Fibroblast of gingiva (primary cell): ENCODE data around the gene EIF3I.

Source experiments
- DNase-seq: peaks from one replicate; pipeline ENCODE4 v3.0.0-alpha.2; 2011; ENCODE audit warnings: low read depth

The EIF3I gene

DNA sequence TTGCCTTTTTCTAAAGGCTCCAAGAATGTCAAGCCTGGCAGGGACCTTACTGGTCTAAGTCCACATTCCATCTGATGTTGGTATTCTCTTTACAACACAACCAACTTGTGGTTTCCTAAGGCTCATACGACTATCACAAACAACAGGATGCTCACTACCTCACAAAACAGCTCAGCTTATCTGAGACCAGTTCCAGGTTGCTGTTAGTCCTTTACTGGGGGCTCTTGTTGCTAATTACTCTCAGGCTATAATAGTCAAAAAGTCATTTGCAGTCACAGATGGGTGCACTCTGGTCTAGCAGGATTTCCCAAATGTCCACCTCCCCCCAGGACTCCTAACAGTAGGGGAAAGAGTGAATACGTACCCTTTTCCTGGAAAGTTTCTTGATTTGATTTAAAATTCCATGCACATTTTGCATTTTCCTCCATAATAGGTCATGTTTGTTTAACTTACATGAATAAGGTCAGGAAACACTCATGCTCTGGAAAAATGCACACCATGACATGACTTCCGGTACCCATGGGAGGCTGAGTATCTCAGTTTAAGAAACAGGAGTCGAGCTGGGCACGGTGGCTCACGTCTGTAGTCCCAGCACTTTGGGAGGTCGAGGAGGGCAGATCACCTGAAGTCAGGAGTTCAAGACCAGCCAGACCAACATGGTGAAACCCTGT lies 44.8 kb downstream of the EIF3I start:
- peak; percentile 58 for DNase-seq

DNA sequence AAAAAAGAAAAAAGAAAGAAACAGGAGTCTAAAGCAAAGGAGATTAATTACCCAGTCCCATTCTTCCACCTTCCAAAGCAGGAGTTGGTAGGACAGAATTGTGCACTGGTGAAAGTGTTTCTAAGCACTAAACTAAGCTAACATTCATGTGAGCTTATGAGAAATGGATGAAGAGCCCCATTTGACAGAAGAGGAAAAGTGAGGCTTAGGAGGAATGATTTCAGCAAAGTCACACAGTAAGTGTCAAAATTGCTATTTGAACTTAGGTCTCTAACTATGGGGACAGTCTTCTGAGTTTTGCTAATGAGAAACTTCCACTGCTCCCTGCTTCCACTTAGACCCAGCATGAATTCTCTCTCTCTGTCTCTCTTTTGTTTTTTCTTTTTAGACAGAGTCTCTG lies 47.5 kb downstream of the EIF3I start:
- DNase-seq: no peak

DNA sequence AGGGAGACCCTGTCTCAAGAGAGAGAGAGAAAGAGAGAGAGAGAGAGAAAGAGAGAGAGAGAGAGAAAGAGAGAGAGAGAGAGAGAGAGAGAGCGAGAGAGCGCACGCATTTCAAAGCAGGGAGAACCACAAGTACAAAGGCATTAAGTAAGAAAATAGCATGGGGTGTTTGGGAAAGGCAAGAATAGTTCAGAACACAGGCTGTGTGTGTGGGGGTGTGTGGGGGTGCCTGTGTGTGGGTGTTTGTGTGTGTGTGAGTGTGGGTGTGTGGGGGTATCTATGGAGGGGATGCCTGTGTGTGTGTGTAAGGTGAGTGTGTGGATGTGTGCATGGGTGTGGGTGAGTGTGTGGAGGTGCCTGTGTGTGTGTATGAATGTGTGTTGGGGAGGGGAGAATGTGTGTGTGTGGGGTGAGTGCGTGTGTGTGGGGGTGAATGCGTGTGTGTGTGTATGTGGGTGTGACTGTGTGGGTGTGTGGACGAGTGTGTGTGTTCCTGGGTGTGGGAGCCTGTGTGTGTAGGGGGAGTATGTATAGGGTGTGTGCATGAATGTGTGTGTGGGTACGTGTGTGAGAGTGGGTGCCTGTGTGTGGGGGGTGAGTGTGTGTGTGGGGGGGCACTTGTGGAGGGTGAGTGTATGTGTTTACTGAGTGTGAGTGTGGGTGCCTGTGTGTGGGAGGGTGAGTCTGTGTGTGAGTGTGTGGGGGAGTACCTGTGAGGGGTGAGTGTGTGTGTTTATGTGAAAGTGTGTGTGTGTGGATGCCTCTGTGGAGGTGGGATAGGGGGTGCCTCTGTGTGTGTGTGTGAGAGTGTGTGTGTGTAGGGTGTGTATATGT lies 50.6 kb downstream of the EIF3I start:
- no peak for DNase-seq

DNA sequence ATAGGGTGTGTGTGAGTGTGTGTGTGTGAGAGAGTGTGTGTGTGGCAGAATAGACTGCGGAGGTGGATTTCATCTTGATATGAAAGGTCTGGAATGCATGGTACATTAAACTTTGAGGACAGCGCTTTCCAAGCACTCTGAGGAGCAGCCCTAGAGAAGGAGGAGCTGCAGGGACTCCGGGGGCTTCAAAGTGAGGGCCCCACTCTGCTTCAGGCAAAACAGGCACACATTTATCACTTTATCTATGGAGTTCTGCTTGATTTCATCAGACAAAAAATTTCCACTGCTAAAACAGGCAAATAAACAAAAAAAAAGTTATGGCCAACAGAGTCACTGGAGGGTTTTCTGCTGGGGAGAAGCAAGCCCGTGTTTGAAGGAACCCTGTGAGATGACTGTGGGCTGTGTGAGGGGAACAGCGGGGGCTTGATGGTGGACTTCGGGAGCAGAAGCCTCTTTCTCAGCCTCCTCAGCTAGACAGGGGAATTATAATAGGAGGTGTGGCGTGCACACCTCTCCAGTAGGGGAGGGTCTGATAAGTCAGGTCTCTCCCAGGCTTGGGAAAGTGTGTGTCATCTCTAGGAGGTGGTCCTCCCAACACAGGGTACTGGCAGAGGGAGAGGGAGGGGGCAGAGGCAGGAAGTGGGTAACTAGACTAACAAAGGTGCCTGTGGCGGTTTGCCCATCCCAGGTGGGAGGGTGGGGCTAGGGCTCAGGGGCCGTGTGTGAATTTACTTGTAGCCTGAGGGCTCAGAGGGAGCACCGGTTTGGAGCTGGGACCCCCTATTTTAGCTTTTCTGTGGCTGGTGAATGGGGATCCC lies 51.4 kb downstream of the EIF3I start:
- no peak for DNase-seq

DNA sequence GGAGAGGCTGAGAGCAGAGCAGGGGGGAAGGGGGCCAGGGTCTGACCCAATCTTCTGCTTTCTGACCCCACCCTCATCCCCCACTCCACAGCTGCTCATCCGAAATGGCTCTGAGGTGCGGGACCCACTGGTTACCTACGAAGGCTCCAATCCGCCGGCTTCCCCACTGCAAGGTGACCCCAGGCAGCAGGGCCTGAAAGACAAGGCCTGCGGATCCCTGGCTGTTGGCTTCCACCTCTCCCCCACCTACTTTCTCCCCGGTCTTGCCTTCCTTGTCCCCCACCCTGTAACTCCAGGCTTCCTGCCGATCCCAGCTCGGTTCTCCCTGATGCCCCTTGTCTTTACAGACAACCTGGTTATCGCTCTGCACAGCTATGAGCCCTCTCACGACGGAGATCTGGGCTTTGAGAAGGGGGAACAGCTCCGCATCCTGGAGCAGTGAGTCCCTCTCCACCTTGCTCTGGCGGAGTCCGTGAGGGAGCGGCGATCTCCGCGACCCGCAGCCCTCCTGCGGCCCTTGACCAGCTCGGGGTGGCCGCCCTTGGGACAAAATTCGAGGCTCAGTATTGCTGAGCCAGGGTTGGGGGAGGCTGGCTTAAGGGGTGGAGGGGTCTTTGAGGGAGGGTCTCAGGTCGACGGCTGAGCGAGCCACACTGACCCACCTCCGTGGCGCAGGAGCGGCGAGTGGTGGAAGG lies 52.6 kb downstream of the EIF3I start:
- no peak for DNase-seq

DNA sequence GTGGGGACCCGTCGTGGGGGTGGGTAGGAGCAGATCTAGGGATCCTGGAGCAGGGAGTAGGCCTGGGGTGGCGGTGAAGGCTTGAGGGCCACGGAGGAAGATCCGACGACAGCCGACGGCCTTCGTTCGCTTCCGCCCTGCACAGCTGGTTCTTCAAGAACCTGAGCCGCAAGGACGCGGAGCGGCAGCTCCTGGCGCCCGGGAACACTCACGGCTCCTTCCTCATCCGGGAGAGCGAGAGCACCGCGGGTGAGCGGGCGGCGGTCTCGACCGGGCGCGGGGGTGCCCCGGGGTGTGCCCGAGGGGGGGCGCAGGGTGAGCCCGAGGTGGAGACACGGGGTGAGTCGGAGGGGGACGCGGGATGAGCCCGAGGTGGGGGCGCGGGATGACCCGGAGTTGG lies 53.2 kb downstream of the EIF3I start:
- no peak for DNase-seq

DNA sequence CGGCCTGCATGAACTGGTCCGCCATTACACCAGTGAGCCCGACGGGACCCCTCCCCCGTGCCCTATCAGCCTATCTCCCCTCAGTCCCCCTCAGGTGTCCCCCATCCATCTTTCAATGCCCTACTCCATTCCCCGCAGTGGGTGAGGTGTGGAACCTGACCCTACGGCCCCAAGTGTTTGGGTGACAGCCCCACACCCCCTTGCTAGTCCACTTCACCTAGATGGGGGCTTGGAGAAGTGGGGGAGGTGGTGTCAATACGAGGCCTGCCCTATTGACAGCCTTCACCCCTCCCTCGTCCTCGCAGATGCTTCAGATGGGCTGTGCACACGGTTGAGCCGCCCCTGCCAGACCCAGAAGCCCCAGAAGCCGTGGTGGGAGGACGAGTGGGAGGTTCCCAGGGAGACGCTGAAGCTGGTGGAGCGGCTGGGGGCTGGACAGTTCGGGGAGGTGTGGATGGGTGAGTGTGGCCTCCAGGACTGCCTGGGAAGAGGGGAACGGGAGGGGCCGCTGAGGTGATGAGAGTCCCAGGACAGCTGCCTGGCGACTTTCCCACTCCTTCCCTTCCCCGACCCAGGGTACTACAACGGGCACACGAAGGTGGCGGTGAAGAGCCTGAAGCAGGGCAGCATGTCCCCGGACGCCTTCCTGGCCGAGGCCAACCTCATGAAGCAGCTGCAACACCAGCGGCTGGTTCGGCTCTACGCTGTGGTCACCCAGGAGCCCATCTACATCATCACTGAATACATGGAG lies 54.0 kb downstream of the EIF3I start:
- DNase-seq: no peak
